Activated CD8-positive, alpha-beta memory T cell treated with anti-CD3 and anti-CD28 coated beads, Interleukin-2, amount 50 U/mL, for 1 hour (primary cell): ENCODE measurements around the gene MEGF8.
"Not testable (repeated sequence)": the region's sequence is repeated elsewhere in the genome, so short reads cannot be mapped to it uniquely, and the experiment has no call there.

Source experiments
- DNase-seq: peaks from one replicate; pipeline ENCODE4 v3.0.0-alpha.2; 2020; ENCODE audit errors: extremely low read depth

Gene MEGF8

GRCh38 chr19:42309686-42310085, 15.7 kb upstream of the MEGF8 start:
- DNase-seq, result no peak

- no peak for DNase-seq
Measured at GRCh38 chr19:42311657-42312056, 13.8 kb upstream of the MEGF8 start.

- DNase-seq, result no peak
Measured at GRCh38 chr19:42312370-42312769, 13.1 kb upstream of the MEGF8 start.

DNA sequence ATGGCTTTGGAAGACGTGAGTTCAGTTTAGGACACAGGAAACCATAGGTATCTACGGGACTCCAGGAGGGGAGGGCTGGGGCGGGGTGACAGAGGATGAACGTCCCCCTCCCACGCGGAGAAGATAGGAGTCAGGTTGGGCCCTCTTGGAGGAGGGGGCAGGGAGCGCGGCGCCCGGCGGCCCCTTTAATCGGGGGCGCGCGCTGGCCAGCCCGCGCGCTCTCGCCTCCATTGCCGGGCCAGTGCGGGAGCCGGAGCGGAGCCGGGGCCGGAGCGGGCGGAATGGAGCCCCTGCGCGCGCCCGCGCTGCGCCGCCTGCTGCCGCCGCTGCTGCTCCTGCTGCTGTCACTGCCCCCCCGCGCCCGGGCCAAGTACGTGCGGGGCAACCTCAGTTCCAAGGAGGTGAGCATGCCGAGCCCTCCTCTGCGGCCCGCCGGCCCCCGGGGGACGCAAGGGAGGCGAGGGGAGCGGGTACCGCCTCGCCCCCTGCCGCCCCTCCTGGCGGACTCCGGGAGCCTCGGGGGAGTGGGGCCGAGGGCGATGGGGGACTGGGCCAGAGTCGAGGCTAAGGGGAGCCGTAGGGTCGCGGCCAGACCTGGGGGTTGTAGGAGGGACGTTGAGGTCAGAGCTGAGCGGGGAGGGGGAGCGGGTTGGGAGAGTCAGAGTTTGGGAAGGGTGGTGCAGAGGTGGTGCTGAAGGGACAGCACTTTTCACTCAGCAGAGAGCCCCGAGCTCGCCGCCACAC, 12.2 kb upstream of the MEGF8 start, which contains the start of gene TMEM145:
Gene TMEM145, plus strand, starts transcription at position 214 of the 744 bp plus-strand sequence. Its CDS starts 68 bp downstream, at position 282.
- DNase-seq, result no peak

- DNase-seq, result no peak
Measured at GRCh38 chr19:42313840-42314755, 11.3 kb upstream of the MEGF8 start.

DNA sequence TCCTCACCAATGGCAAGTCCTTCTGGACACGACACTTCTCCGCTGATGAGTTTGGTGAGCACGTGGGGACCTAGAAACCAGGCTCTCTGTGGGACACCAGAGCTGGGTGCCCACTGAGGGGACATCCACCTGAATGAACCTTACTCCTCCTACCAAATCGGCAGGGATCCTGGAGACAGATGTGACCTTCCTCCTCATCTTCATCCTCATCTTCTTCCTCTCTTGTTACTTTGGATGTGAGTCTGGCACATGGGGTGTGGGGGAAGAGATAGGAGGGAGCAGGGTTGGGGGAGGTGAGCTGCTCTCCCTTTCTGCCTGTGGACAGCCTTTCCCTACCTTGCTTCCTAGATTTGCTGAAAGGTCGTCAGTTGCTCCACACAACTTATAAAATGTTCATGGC, 10.4 kb upstream of the MEGF8 start:
- DNase-seq, result no peak

DNA sequence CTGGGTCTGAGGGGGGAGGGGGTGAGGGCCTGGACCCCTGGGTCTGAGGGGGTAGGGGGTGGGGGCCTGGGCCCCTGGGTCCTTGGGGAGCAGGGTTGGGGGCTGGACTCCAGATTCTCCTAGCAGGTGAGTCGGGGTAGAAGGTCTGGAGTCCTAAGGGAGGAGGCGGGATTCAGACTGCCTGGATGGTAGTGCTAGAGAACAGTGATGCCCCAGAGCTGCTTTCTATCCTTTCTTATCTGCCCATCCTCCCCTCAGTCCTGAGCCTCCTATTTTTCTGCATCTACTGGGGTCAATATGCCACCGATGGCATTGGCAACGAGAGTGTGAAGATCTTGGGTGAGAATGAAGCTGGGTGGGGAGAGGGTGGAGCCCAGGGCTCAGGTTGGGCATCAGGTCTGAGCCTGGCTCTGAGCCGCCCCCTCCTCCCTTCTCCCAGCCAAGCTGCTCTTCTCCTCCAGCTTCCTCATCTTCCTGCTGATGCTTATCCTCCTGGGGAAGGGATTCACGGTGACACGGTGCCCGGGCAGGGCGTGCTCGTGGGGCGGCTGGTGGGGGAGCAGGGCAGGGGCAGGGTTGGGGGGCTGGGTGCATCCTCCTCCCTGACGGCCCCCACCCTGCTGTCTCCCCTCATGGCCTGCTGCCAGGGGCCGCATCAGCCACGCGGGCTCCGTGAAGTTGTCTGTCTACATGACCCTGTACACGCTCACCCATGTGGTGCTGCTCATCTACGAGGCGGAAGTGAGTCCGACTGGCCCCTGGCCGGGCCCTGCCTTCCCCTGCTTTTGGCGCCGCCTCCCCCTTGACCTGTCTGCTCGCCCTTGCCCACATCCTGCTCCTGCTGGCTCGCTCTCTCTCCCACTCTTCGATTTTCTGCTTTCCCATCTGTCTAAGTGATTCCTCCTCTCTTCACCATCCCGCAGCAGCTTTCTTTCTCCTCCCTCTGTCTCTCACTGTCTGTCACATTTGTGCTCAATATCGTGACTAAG, 8.9 kb upstream of the MEGF8 start:
- DNase-seq, result no peak

- DNase-seq, result no peak
Measured at GRCh38 chr19:42317535-42317934, 7.9 kb upstream of the MEGF8 start.

- DNase-seq, result no peak
Measured at GRCh38 chr19:42322305-42322704, 3.1 kb upstream of the MEGF8 start.

GRCh38 chr19:42323473-42323851, 2.0 kb upstream of the MEGF8 start:
- DNase-seq, result no peak

GRCh38 chr19:42323852-42324654, 1.4 kb upstream of the MEGF8 start:
- DNase-seq, result no peak

GRCh38 chr19:42324655-42325307, 654 bp upstream of the MEGF8 start:
- DNase-seq, result no peak

DNA sequence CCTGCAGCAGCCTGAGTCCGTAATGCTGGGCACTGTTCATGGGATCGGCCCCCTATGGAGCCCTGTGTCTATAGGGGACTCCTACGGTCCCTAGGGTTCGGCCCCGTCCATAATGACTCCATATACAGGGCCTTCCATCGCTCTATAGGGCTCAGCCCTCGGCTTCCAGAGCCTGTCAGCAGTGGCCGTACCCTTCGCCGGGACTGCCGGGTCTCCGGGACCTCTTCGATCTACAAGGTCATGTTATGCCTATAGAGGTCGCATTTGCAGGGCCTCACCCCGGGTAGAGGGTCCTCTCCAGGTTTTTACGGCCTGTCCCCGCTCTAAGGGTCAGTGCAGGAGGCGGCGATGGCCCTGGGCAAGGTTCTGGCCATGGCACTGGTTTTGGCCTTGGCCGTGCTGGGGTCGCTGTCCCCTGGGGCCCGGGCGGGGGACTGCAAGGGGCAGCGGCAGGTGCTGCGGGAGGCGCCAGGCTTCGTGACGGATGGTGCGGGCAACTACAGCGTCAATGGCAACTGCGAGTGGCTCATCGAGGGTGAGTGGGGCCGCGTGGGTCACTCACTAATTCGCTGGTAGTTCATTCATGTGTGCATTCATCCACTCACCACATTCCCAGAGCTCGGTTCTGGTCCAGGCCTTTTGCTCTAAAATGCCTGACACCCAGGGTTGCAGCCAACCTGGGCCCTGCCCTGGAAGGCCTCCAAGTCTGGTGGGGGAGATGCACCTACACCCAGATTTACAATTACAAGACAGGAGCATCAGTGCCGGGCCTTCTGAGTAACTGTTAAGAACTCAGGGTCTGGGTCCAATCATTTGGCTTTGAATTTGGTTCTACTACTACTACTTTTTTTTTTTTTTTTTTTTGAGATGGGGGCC, 699 bp downstream of the MEGF8 start:
- no peak for DNase-seq

DNA sequence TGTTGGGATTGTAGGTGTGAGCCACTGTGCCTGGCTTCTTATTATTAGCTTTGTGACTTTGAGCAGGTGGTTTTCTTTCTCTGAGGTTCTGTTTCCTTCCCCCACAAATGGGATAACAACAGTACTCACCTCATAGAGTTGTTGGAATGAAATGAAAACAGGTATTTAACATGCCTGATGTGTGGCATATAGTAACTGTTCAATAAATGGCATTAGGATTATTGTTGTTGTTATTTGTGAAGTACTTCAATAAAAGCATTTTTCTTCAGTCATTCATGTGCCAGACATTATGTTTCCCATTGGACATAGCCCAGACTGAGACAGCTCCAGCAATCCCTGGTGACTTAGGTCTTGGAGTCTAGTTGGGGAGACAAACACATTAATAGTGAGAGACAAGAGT, 1.5 kb downstream of the MEGF8 start:
- DNase-seq, result no peak

DNA sequence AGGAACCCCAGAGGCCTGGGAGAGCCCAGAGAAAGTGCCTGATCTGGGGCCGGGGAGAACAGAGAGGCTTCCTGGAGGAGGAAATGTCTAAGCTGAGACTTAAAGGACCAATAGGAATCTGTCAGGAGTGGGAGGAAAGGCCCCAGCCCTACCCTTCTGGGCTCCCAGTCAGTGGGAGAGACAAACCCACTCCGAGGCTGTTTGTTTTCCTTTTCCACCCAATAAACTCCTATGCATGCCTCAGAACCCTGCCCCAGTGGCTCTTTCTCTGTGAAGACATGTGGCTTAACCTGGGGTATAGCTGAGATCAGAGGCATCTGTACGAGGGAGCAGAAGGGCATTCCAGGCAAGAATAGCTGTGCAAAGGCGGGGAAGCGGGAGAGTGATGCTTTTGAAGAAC, 1.9 kb downstream of the MEGF8 start:
- DNase-seq, result no peak

DNA sequence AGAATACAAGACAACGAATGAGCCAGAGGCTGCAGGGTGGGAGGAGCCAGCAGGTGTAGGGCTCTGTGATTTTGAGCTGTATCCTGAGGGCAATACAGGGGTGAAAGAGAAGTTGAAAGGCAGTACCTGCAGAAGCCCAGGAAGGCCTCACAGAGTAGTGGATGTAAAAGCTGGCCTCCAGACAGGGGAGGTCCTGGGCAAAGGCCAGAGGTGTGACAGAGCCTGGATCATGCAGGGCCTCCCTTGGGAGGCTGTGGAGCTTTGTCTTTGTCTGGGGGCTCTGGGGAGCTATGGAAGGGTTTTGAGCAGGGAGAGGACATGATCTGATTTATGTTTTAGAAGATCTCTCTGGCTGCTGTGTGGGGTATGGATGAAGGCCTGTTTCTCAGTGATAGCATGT, 2.7 kb downstream of the MEGF8 start:
- DNase-seq, result no peak

DNA sequence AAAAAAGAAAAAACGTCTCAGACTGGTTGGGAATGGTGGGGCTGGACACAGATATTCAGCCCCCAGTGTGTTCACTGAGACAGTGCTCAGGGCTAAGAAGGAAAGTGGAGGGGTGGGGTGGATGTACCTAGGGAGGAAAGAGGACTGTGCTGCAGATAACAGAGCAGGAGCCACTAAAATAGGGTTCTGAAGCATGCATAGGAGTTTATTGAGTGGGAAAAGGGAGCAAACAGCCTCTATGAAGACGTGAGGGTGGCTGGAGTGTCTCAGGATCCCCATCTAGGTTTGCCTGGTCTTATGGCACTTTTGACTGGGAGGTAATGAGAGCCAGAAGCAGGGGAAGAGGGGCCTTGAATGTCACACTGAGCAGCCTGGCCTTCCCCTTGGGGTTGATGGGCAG, 3.4 kb downstream of the MEGF8 start:
- no peak for DNase-seq

DNA sequence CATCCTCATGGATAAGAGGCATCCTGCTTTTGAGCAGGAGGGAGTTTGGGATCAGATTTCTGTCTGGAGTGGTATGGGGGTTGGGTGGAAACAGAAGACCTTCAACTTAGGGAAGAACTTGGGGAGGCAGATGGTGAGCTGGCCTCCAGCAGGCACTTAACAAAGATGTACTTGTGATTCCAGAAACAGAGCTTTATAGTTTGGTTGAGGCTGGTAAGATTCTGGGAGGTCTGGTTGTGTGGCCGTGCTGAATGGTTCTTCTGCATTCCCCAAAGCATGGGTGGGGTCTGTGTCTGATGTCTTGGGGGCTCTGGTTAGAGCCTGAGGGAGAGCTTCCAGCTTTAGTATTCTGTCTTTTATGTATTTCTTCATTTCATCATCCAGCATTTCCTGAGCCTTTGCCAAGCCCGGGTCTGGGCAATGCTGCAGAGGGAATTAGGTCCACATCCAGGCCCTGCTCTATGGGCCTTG, 4.8 kb downstream of the MEGF8 start:
- no peak for DNase-seq

GRCh38 chr19:42331333-42331732, 5.9 kb downstream of the MEGF8 start:
- not testable (repeated sequence) for DNase-seq
